GM23248 (cell line): ENCODE measurements around the gene ASMT. TPM values are rescaled to one million over a fixed set of nuclear protein-coding genes. Genes with fewer than 3 reads are reported as not detected.

ENCODE experiments used
- DNase-seq: peaks from one replicate; pipeline ENCODE4 v3.0.0-alpha.2; 2015
- H2AFZ ChIP-seq: fragments of 200-600 bp; sonication (generic); 2 replicates; pipeline ENCODE4 v1.6.1; 2016; ENCODE audit warnings: antibody characterized with exemption
- H3F3A ChIP-seq: fragments of 200-600 bp; sonication (generic); 2 replicates; pipeline ENCODE4 v1.6.1; 2016; ENCODE audit warnings: mild to moderate bottlenecking, antibody characterized with exemption, mixed run types; ENCODE audit not compliant: insufficient read depth
- H3K27ac ChIP-seq: fragments of 200-600 bp; sonication (generic); 2 replicates; pipeline ENCODE4 v1.5.1; 2016; ENCODE audit warnings: mild to moderate bottlenecking
- H3K27me3 ChIP-seq: fragments of 200-600 bp; sonication (generic); replicated peaks from 2 replicates; pipeline ENCODE4 v1.6.1; 2016; ENCODE audit warnings: mild to moderate bottlenecking; ENCODE audit not compliant: insufficient read depth
- H3K36me3 ChIP-seq: fragments of 200-600 bp; sonication (generic); 2 replicates; pipeline ENCODE4 v1.6.1; 2016; ENCODE audit warnings: low read depth, mild to moderate bottlenecking
- H3K4me1 ChIP-seq: fragments of 200-600 bp; sonication (generic); 2 replicates; pipeline ENCODE4 v1.6.1; 2016; ENCODE audit warnings: mild to moderate bottlenecking; ENCODE audit not compliant: insufficient read depth
- H3K4me2 ChIP-seq: fragments of 200-600 bp; sonication (generic); one replicate; pipeline ENCODE4 v1.6.1; 2016; ENCODE audit warnings: mild to moderate bottlenecking; ENCODE audit not compliant: unreplicated experiment
- H3K4me3 ChIP-seq: fragments of 200-600 bp; sonication (generic); 2 replicates; pipeline ENCODE4 v1.5.1; 2016; ENCODE audit warnings: mild to moderate bottlenecking
- H3K79me2 ChIP-seq: fragments of 200-600 bp; sonication (generic); 2 replicates; pipeline ENCODE4 v1.6.1; 2016; ENCODE audit warnings: mild to moderate bottlenecking; ENCODE audit not compliant: insufficient read depth
- H3K9ac ChIP-seq: fragments of 200-600 bp; sonication (generic); 2 replicates; pipeline ENCODE4 v1.6.1; 2016; ENCODE audit warnings: mild to moderate bottlenecking
- H3K9me2 ChIP-seq: fragments of 200-600 bp; sonication (generic); 2 replicates; pipeline ENCODE4 v1.6.1; 2016; ENCODE audit warnings: mixed run types, mild to moderate bottlenecking, moderate library complexity; ENCODE audit not compliant: insufficient read depth
- H3K9me3 ChIP-seq: fragments of 200-600 bp; sonication (generic); one replicate; pipeline ENCODE4 v1.6.1; 2017; ENCODE audit warnings: low read depth
- H4K20me1 ChIP-seq: fragments of 200-600 bp; sonication (generic); 2 replicates; pipeline ENCODE4 v1.6.0; 2016; ENCODE audit not compliant: insufficient read depth
- EZH2 ChIP-seq: fragments of 200-600 bp; sonication (generic); IDR thresholded peaks from 2 replicates; pipeline ENCODE4 v1.6.1; 2018; ENCODE audit warnings: antibody characterized with exemption, mild to moderate bottlenecking; ENCODE audit not compliant: insufficient read depth, poor library complexity, severe bottlenecking
- EZH2phosphoT487 ChIP-seq: fragments of 200-600 bp; sonication (generic); IDR thresholded peaks from 2 replicates; pipeline ENCODE4 v1.6.1; 2018; ENCODE audit warnings: antibody characterized with exemption, moderate library complexity, mild to moderate bottlenecking, low read depth; ENCODE audit not compliant: insufficient read depth
- WGBS, 2 experiments: methylation state at CpG; one replicate each; pipeline ENCODE4 v1.1.6; 2015 to 2017; ENCODE audit warnings: low lambda C conversion rate in 2 of 2, low coverage in 1 of 2; ENCODE audit errors: missing lambda C conversion rate in 2 of 2; 5-methylcytosine and 5-hydroxymethylcytosine counted together
- in situ Hi-C: fragments of 300-500 bp; cut with MboI; formaldehyde crosslinking; loops from 2 replicates; pipeline ENCODE4 v1.15.0; 2020
- polyA plus RNA-seq: library from polyadenylated mRNA; unstranded; fragments of >200 nt; fragmentation: Nextera tagmentation; extraction: Ambion mirVana; gene quantifications from 2 replicates; pipeline ENCODE4 v1.2.1, GENCODE V29; 2016
- total RNA-seq: library from RNA; depleted of rRNA; stranded (reverse); fragments of >200 nt; shearing (Covaris generic); gene quantifications from 2 replicates; pipeline ENCODE4 v1.2.3, GENCODE V29; 2014

The ASMT gene
- total and polyA plus RNA-seq, 2 experiments from 2014 or later: not detected

DNA sequence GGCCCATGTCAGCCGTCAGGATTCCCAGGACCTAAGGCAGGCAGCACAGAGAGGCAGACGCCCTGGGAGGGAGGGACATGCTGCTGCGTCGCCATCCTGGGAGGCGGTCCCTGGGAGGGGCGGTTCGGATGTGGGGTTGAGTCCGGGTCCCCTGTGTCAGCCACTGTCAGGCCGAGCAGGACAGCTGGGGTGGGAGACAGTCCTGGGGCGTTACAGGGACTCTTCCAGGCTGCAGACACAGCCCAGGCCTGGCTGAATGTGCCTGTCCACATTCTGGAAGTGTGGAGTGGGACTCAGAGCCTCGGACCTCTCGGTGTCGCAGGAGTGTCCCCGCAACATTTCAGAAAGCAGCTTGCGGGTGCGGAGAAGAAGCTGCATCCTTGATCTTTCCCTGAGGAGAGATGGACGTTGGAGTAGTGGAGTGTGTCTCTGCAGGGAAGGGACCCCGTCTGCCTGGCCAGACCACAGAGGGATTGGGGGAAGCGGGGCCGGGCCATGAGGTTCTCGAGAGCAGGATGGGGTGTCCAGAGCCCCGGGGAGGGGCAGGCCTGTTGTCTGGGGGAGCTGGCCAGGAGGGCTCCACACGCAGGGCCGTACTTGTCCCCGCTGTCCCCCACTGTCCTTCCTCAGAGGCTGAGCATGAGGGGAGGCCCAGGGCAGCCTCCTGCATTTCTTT is 17.4 kb upstream of the ASMT start:
- WGBS, 2 experiments: 87 to 88% methylated on average over 23 to 25 of the region's 25 CpGs
- in situ Hi-C loops: no loop called here
- Histone ChIP-seq H3K9ac (no peak overlapping the region), H3K79me2 (peaks cover 84% of the 10 kb centered on the region), H2AFZ (no peak overlapping the region), H3K27ac (no peak overlapping the region), H3K36me3 (peaks cover 15% of the 10 kb centered on the region), H3K9me3 (no peaks in the 10 kb centered on the region), H3K4me1 (peaks cover 3% of the 10 kb centered on the region; the same call in 1 of the 2 replicates), H3K27me3 (no peaks in the 10 kb centered on the region), H3K4me2 (no peak overlapping the region), H3F3A (0 out of 2 replicates have a peak, but pooled peaks cover 5% of the 10 kb centered on the region), H4K20me1 (no peaks in the 10 kb centered on the region), H3K9me2 (no peaks in the 10 kb centered on the region), H3K4me3 (no peak overlapping the region)
- no peak for TF ChIP-seq EZH2
- TF ChIP-seq EZH2phosphoT487: no peak
- DNase-seq: no peak

DNA sequence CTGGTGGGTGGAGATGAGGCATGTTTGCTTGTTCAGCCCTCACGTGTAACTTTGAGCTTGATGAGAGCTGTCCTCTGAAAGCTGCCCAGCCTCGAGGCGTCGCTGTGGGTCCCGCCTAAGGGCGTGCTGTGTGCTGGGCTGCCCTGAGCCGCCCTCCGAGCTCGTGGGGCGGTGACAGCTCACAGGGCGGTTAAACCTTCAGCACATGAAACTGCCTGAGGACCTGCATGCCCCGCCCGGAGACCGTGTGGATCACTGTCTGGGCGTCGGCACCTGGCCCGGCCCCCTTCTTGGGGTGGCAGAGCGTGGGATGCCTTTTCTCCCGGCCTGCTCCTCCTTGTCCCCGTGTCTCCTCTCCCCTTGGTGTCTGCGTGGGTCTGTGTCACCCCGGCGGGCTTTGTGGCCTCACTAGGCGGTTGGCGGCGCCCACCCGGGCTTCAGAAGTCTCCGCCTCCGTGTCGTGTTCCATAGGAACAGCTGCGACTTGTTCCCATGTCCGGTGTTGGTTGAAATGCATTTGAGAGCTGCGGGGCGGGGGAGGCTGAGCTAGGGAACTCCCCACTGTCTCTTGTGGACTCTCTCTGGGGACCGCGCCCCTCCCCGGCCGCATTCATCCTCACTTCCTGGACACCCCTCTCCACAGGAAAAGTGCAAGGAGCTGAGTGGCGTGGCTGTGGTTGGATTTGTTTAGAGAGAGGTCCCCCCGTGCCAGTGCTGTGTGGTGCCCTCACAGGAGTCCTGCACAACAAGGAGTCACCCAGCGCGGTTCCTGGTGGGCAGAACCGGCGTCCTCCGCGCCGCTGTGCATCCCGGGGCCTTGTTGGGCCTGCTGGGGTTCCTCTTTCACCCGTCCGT is 16.6 kb upstream of the ASMT start:
- H3K4me1 ChIP-seq: peaks cover 2% of the 10 kb centered on the region; the same call in 1 of the 2 replicates
- no peaks in the 10 kb centered on the region for H4K20me1 ChIP-seq
- H3K4me2 ChIP-seq: no peak overlapping the region
- H3K27me3 ChIP-seq: no peaks in the 10 kb centered on the region
- 0 out of 2 replicates have a peak, but pooled peaks cover 2% of the 10 kb centered on the region for H3F3A ChIP-seq
- H3K27ac ChIP-seq: no peak overlapping the region
- no peak overlapping the region for H3K9ac ChIP-seq
- no peak overlapping the region for H3K4me3 ChIP-seq
- no peaks in the 10 kb centered on the region for H3K9me2 ChIP-seq
- TF ChIP-seq EZH2 (no peak), EZH2phosphoT487 (no peak)
- no peak overlapping the region for H2AFZ ChIP-seq
- H3K36me3 ChIP-seq: peaks cover 20% of the 10 kb centered on the region
- in situ Hi-C loops: no loop called here
- peaks cover 83% of the 10 kb centered on the region for H3K79me2 ChIP-seq
- 90 to 93% methylated on average over 47 to 49 of the region's 50 CpGs for WGBS, 2 experiments
- no peaks in the 10 kb centered on the region for H3K9me3 ChIP-seq
- DNase-seq: no peak

DNA sequence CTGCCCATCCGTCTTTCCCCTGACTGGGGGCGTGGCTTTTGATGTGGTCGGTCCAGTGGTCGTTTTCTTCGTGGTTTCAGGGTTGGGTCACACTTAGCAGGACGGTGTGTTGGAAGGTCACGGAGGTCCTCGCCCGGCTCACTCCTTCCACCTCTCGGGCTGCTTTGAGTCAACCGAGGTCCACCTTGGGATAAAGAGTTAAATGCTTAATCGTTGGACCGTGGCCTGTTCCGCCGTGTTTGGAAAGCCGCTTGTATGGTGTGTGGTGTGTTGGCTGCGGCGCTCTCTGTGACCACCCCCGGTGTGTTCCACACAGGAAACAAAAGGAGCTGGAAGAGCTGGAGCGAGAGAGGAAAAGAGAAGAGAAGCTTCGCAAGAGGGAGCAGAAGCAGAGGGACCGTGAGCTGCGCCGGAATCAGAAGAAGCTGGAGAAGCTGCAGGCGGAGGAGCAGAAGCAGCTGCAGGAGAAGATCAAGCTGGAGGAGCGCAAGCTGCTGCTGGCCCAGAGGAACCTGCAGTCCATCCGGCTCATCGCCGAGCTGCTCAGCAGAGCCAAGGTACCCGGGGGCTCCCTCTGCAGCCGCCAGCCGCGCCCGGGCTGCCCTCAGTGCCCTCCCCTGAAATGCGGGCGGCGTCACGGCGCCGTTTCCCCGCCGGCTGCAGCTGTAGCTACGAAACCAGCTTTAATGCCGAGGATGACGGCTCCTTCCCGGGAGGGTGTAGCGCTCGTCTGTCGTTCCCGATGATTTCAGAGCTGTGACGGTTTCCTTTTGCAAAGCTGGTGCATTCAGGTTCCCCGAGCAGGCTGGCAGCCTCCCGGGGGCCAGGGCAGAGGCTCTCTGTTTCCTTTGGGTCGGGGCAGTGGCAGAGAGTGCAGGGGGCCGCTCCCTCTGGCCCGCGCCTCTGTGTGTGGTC is 15.7 kb upstream of the ASMT start:
- Histone ChIP-seq H2AFZ (no peak overlapping the region), H3K4me1 (no peaks in the 10 kb centered on the region), H3K36me3 (peaks cover 20% of the 10 kb centered on the region), H3K27ac (no peak overlapping the region), H3K9me3 (no peaks in the 10 kb centered on the region), H3K27me3 (no peaks in the 10 kb centered on the region), H3K4me2 (no peak overlapping the region), H3K4me3 (no peak overlapping the region), H3K79me2 (peaks cover 74% of the 10 kb centered on the region), H4K20me1 (no peaks in the 10 kb centered on the region), H3K9me2 (no peaks in the 10 kb centered on the region), H3F3A (no peaks in the 10 kb centered on the region), H3K9ac (no peak overlapping the region)
- TF ChIP-seq EZH2phosphoT487 (no peak), EZH2 (no peak)
- DNase-seq: no peak
- 96% methylated on average over 55 to 57 of the region's 57 CpGs for WGBS, 2 experiments
- in situ Hi-C loops: no loop called here
